Measurements from ENCODE around the gene CLCN5.

The CLCN5 gene

GRCh38 chrX:50066318-50066937, 144.0 kb downstream of the CLCN5 start:
- H3K4me2 ChIP-seq (ENCODE audit: insufficient read depth, low read length, poor library complexity, severe bottlenecking), result no peak overlapping the region
- H3K9ac ChIP-seq (ENCODE audit: low read depth, low read length, poor library complexity), result no peak overlapping the region
- no peak overlapping the region for H3K27ac ChIP-seq (replicated peaks; ENCODE audit: low read length)
- H2BK15ac ChIP-seq (ENCODE audit: low read length), result no peak overlapping the region
- no peaks in the 10 kb centered on the region for H3K27me3 ChIP-seq (ENCODE audit: control insufficient read depth in 3 of 3, insufficient read depth in 3 of 3, low read depth in 1 of 3, low read length in 3 of 3)
- H3K14ac ChIP-seq (ENCODE audit: low read length), result no peak overlapping the region
- no peak overlapping the region for H2BK5ac ChIP-seq (ENCODE audit: low read length)
- no peak overlapping the region for H3K4me3 ChIP-seq (ENCODE audit: low read length in 2 of 2)
- H3K18ac ChIP-seq (ENCODE audit: low read length), result no peak overlapping the region
- H2AK5ac ChIP-seq (ENCODE audit: low read depth, low read length), result no peak overlapping the region
- H3K9me3 ChIP-seq (replicated peaks in 1 of 2; ENCODE audit: control insufficient read depth in 2 of 2, insufficient read depth in 1 of 2, low read depth in 1 of 2, low read length in 2 of 2), result peaks cover 0 to 3% of the 10 kb centered on the region in 2 donors
- H3K4me1 ChIP-seq (ENCODE audit: control insufficient read depth in 2 of 2, insufficient read depth in 1 of 2, low read depth in 1 of 2, low read length in 2 of 2), result peaks cover 1 to 3% of the 10 kb centered on the region in 2 donors
- DNase-seq (ENCODE audit: low spot score), result no peak
- no peak overlapping the region for H2BK120ac ChIP-seq (ENCODE audit: low read depth, low read length)
- H3K79me1 ChIP-seq (ENCODE audit: low read depth, low read length), result no peaks in the 10 kb centered on the region
- no CpG with 5 or more reads among the region's 4 CpGs for WGBS, 2 donors (ENCODE audit: extremely low coverage in 2 of 2, insufficient read length in 2 of 2, insufficient replicate concordance in 1 of 2)
- no peak overlapping the region for H4K91ac ChIP-seq (ENCODE audit: low read depth, low read length, poor library complexity)
- no peak overlapping the region for H2BK12ac ChIP-seq (ENCODE audit: low read length)
- no peak overlapping the region for H3K23ac ChIP-seq (ENCODE audit: low read depth, low read length, poor library complexity)
- no peak overlapping the region for H3K4ac ChIP-seq (ENCODE audit: low read length)
- no peak overlapping the region for H4K8ac ChIP-seq (ENCODE audit: low read depth, low read length)
- no peaks in the 10 kb centered on the region for H3K36me3 ChIP-seq (replicated peaks in 1 of 2; ENCODE audit: control insufficient read depth in 2 of 2, insufficient read depth in 2 of 2, low read length in 2 of 2)
- no peak overlapping the region for H2AFZ ChIP-seq (ENCODE audit: low read length)

GRCh38 chrX:50067435-50068284, 145.3 kb downstream of the CLCN5 start:
- Histone ChIP-seq H2AFZ (ENCODE audit: low read length) (peak overlapping the region; percentile 83), H3K36me3 (replicated peaks in 1 of 2; ENCODE audit: control insufficient read depth in 2 of 2, insufficient read depth in 2 of 2, low read length in 2 of 2) (no peaks in the 10 kb centered on the region), H3K27me3 (ENCODE audit: control insufficient read depth in 3 of 3, insufficient read depth in 3 of 3, low read depth in 1 of 3, low read length in 3 of 3) (no peaks in the 10 kb centered on the region), H3K23ac (ENCODE audit: low read depth, low read length, poor library complexity) (no peak overlapping the region), H4K8ac (ENCODE audit: low read depth, low read length) (no peak overlapping the region), H2BK12ac (ENCODE audit: low read length) (no peak overlapping the region), H3K14ac (ENCODE audit: low read length) (no peak overlapping the region), H2BK5ac (ENCODE audit: low read length) (no peak overlapping the region), H3K4me2 (ENCODE audit: insufficient read depth, low read length, poor library complexity, severe bottlenecking) (peak overlapping the region; percentile 48), H4K91ac (ENCODE audit: low read depth, low read length, poor library complexity) (no peak overlapping the region), H3K4me1 (ENCODE audit: control insufficient read depth in 2 of 2, insufficient read depth in 1 of 2, low read depth in 1 of 2, low read length in 2 of 2) (peaks cover 1 to 3% of the 10 kb centered on the region in 2 donors), H3K4me3 (ENCODE audit: low read length in 2 of 2) (peak overlapping the region in 1 of 2 donors; percentile 36), H3K27ac (replicated peaks; ENCODE audit: low read length) (peak overlapping the region; percentile 85), H2BK15ac (ENCODE audit: low read length) (no peak overlapping the region), H2BK120ac (ENCODE audit: low read depth, low read length) (no peak overlapping the region), H3K18ac (ENCODE audit: low read length) (peak overlapping the region; percentile 27), H2AK5ac (ENCODE audit: low read depth, low read length) (no peak overlapping the region), H3K79me1 (ENCODE audit: low read depth, low read length) (no peaks in the 10 kb centered on the region), H3K4ac (ENCODE audit: low read length) (no peak overlapping the region), H3K9me3 (replicated peaks in 1 of 2; ENCODE audit: control insufficient read depth in 2 of 2, insufficient read depth in 1 of 2, low read depth in 1 of 2, low read length in 2 of 2) (peaks cover 0 to 3% of the 10 kb centered on the region in 2 donors), H3K9ac (ENCODE audit: low read depth, low read length, poor library complexity) (no peak overlapping the region)
- DNase-seq (ENCODE audit: low spot score), result peak; percentile 67
- WGBS, 2 donors (ENCODE audit: extremely low coverage in 2 of 2, insufficient read length in 2 of 2, insufficient replicate concordance in 1 of 2), result no CpG with 5 or more reads among the region's 9 CpGs

- no peak overlapping the region for H3K4me2 ChIP-seq (ENCODE audit: insufficient read depth, low read length, poor library complexity, severe bottlenecking)
- H3K27me3 ChIP-seq (ENCODE audit: control insufficient read depth in 3 of 3, insufficient read depth in 3 of 3, low read depth in 1 of 3, low read length in 3 of 3), result no peaks in the 10 kb centered on the region
- H4K91ac ChIP-seq (ENCODE audit: low read depth, low read length, poor library complexity), result no peak overlapping the region
- no peak overlapping the region for H3K9ac ChIP-seq (ENCODE audit: low read depth, low read length, poor library complexity)
- H3K14ac ChIP-seq (ENCODE audit: low read length), result no peak overlapping the region
- WGBS, 2 donors (ENCODE audit: extremely low coverage in 2 of 2, insufficient read length in 2 of 2, insufficient replicate concordance in 1 of 2), result no CpG with 5 or more reads among the region's 2 CpGs
- no peak overlapping the region for H2BK12ac ChIP-seq (ENCODE audit: low read length)
- H2AK5ac ChIP-seq (ENCODE audit: low read depth, low read length), result no peak overlapping the region
- peak overlapping the region; percentile 43 for H3K27ac ChIP-seq (replicated peaks; ENCODE audit: low read length)
- H2BK5ac ChIP-seq (ENCODE audit: low read length), result no peak overlapping the region
- peak overlapping the region in 1 of 2 donors; percentile 36 for H3K4me3 ChIP-seq (ENCODE audit: low read length in 2 of 2)
- H3K4ac ChIP-seq (ENCODE audit: low read length), result no peak overlapping the region
- H2BK15ac ChIP-seq (ENCODE audit: low read length), result no peak overlapping the region
- no peak for DNase-seq (ENCODE audit: low spot score)
- H2AFZ ChIP-seq (ENCODE audit: low read length), result no peak overlapping the region
- H3K79me1 ChIP-seq (ENCODE audit: low read depth, low read length), result no peaks in the 10 kb centered on the region
- H4K8ac ChIP-seq (ENCODE audit: low read depth, low read length), result no peak overlapping the region
- H3K23ac ChIP-seq (ENCODE audit: low read depth, low read length, poor library complexity), result no peak overlapping the region
- no peak overlapping the region for H3K18ac ChIP-seq (ENCODE audit: low read length)
- no peaks in the 10 kb centered on the region for H3K36me3 ChIP-seq (replicated peaks in 1 of 2; ENCODE audit: control insufficient read depth in 2 of 2, insufficient read depth in 2 of 2, low read length in 2 of 2)
- peaks cover 0 to 3% of the 10 kb centered on the region in 2 donors for H3K9me3 ChIP-seq (replicated peaks in 1 of 2; ENCODE audit: control insufficient read depth in 2 of 2, insufficient read depth in 1 of 2, low read depth in 1 of 2, low read length in 2 of 2)
- no peak overlapping the region for H2BK120ac ChIP-seq (ENCODE audit: low read depth, low read length)
- H3K4me1 ChIP-seq (ENCODE audit: control insufficient read depth in 2 of 2, insufficient read depth in 1 of 2, low read depth in 1 of 2, low read length in 2 of 2), result peaks cover 1 to 3% of the 10 kb centered on the region in 2 donors
Measured at GRCh38 chrX:50068285-50068563, 145.8 kb downstream of the CLCN5 start.

- H3K23ac ChIP-seq (ENCODE audit: low read depth, low read length, poor library complexity), result no peak overlapping the region
- no peaks in the 10 kb centered on the region for H3K36me3 ChIP-seq (replicated peaks in 1 of 2; ENCODE audit: control insufficient read depth in 2 of 2, insufficient read depth in 2 of 2, low read length in 2 of 2)
- H3K4me2 ChIP-seq (ENCODE audit: insufficient read depth, low read length, poor library complexity, severe bottlenecking), result no peak overlapping the region
- no peak overlapping the region for H3K14ac ChIP-seq (ENCODE audit: low read length)
- H4K91ac ChIP-seq (ENCODE audit: low read depth, low read length, poor library complexity), result no peak overlapping the region
- H3K9ac ChIP-seq (ENCODE audit: low read depth, low read length, poor library complexity), result no peak overlapping the region
- no peak for DNase-seq (ENCODE audit: low spot score)
- no peak overlapping the region for H4K8ac ChIP-seq (ENCODE audit: low read depth, low read length)
- H3K9me3 ChIP-seq (replicated peaks in 1 of 2; ENCODE audit: control insufficient read depth in 2 of 2, insufficient read depth in 1 of 2, low read depth in 1 of 2, low read length in 2 of 2), result peaks cover 0 to 3% of the 10 kb centered on the region in 2 donors
- WGBS, 2 donors (ENCODE audit: extremely low coverage in 2 of 2, insufficient read length in 2 of 2, insufficient replicate concordance in 1 of 2), result no CpG with 5 or more reads among the region's 2 CpGs
- no peak overlapping the region for H3K27ac ChIP-seq (replicated peaks; ENCODE audit: low read length)
- no peak overlapping the region for H2BK12ac ChIP-seq (ENCODE audit: low read length)
- H2BK5ac ChIP-seq (ENCODE audit: low read length), result no peak overlapping the region
- no peaks in the 10 kb centered on the region for H3K27me3 ChIP-seq (ENCODE audit: control insufficient read depth in 3 of 3, insufficient read depth in 3 of 3, low read depth in 1 of 3, low read length in 3 of 3)
- no peak overlapping the region for H3K18ac ChIP-seq (ENCODE audit: low read length)
- H3K4me3 ChIP-seq (ENCODE audit: low read length in 2 of 2), result no peak overlapping the region
- H2BK15ac ChIP-seq (ENCODE audit: low read length), result no peak overlapping the region
- peaks cover 1 to 3% of the 10 kb centered on the region in 2 donors for H3K4me1 ChIP-seq (ENCODE audit: control insufficient read depth in 2 of 2, insufficient read depth in 1 of 2, low read depth in 1 of 2, low read length in 2 of 2)
- H2AK5ac ChIP-seq (ENCODE audit: low read depth, low read length), result no peak overlapping the region
- no peak overlapping the region for H2BK120ac ChIP-seq (ENCODE audit: low read depth, low read length)
- H3K4ac ChIP-seq (ENCODE audit: low read length), result no peak overlapping the region
- no peak overlapping the region for H2AFZ ChIP-seq (ENCODE audit: low read length)
- H3K79me1 ChIP-seq (ENCODE audit: low read depth, low read length), result no peaks in the 10 kb centered on the region
Measured at GRCh38 chrX:50068893-50069292, 146.5 kb downstream of the CLCN5 start.
